Activated B cell treated with CpG ODN at 0.5 μM for 24 hours (primary cell): ENCODE measurements around the gene SLC25A12. TPM values are rescaled to one million over a fixed set of nuclear protein-coding genes. Genes with fewer than 3 reads are reported as not detected.

Experiments
- ATAC-seq: fragments of 200-7000 bp; cut with Tn5 transposase; one replicate; pipeline ENCODE4 v1.10.0; 2021; ENCODE audit warnings: low read depth, mild to moderate bottlenecking, moderate library complexity
- CTCF ChIA-PET: fragments of 350-600 bp; sonication (Branson Sonifier 250); formaldehyde crosslinking; loops from one replicate; lab custom pipeline; 2021; ENCODE audit warnings: antibody characterized with exemption; lab: Charles Lee
- POLR2A ChIA-PET: fragments of 350-600 bp; sonication (Branson Sonifier 250); formaldehyde crosslinking; loops from one replicate; lab custom pipeline; 2021; ENCODE audit warnings: antibody characterized with exemption; lab: Charles Lee
- DNase-seq: peaks from one replicate; pipeline ENCODE4 v3.0.0; 2022
- H3K27ac Mint-ChIP-seq: one replicate; pipeline ENCODE4 v1.8.0; 2020; ENCODE audit warnings: mixed read lengths
- H3K27me3 Mint-ChIP-seq: one replicate; pipeline ENCODE4 v1.8.0; 2021; ENCODE audit warnings: mixed read lengths
- H3K36me3 Mint-ChIP-seq: one replicate; pipeline ENCODE4 v1.8.0; 2021; ENCODE audit warnings: low read depth, mixed read lengths
- H3K4me1 Mint-ChIP-seq: one replicate; pipeline ENCODE4 v1.8.0; 2021; ENCODE audit warnings: mixed read lengths
- H3K4me3 Mint-ChIP-seq: one replicate; pipeline ENCODE4 v1.8.0; 2020; ENCODE audit warnings: mild to moderate bottlenecking, mixed read lengths
- H3K9me3 Mint-ChIP-seq: one replicate; pipeline ENCODE4 v1.8.0; 2020; ENCODE audit warnings: mixed read lengths
- intact Hi-C: fragments of 100-400 bp; cut with micrococcal nuclease; formaldehyde crosslinking; loops from one replicate; pipeline ENCODE4 v1.15.1; 2024
- total RNA-seq: library from RNA; stranded (reverse); gene quantifications from 2 replicates; pipeline ENCODE4 v1.2.3, GENCODE V29; 2022
- TF ChIP-seq, protein P1 (sequence below): fragments of 200-600 bp; IDR thresholded peaks from one replicate; pipeline ENCODE4 v1.8.0; 2022; ENCODE audit warnings: antibody characterized with exemption, mild to moderate bottlenecking

SLC25A12 gene
- total RNA-seq, 1 donor from 2014 or later: 22.2 TPM

DNA sequence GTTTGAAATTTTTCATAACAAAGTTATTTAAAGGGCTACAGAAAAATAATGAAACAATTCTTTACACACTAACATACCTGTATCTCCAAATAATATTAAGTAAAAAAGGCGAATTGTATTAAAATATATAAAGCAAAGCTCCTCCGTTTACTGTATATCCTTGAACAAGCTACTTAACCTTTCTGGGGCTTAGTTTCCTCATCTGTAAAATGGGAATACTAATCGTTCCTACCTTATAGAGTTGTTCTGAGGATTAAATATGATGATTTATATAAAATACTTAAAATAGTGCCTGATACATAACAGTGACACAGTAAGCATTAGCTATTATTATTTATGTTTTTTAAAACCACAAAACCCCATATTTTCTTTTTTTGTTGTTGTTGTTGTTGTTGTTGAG is 13.3 kb downstream of the SLC25A12 start:
- H3K4me3 Mint-ChIP-seq: no peak overlapping the region
- no peak for ATAC-seq
- intact Hi-C loops: no loop called here
- DNase-seq: no peak
- ChIA-PET POLR2A (no interaction called here), CTCF (interaction anchor here (0.5 kb wide), 1 partner anchor 256 kb away, joined by 3 read pairs; no protein-coding TSS in a partner anchor)
- H3K27me3 Mint-ChIP-seq: no peaks in the 10 kb centered on the region
- peaks cover 8% of the 10 kb centered on the region for H3K36me3 Mint-ChIP-seq
- H3K9me3 Mint-ChIP-seq: no peaks in the 10 kb centered on the region
- H3K4me1 Mint-ChIP-seq: peaks cover 12% of the 10 kb centered on the region
- TF ChIP-seq, protein P1, sequence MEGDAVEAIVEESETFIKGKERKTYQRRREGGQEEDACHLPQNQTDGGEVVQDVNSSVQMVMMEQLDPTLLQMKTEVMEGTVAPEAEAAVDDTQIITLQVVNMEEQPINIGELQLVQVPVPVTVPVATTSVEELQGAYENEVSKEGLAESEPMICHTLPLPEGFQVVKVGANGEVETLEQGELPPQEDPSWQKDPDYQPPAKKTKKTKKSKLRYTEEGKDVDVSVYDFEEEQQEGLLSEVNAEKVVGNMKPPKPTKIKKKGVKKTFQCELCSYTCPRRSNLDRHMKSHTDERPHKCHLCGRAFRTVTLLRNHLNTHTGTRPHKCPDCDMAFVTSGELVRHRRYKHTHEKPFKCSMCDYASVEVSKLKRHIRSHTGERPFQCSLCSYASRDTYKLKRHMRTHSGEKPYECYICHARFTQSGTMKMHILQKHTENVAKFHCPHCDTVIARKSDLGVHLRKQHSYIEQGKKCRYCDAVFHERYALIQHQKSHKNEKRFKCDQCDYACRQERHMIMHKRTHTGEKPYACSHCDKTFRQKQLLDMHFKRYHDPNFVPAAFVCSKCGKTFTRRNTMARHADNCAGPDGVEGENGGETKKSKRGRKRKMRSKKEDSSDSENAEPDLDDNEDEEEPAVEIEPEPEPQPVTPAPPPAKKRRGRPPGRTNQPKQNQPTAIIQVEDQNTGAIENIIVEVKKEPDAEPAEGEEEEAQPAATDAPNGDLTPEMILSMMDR: no peak
- H3K27ac Mint-ChIP-seq: no peak overlapping the region

DNA sequence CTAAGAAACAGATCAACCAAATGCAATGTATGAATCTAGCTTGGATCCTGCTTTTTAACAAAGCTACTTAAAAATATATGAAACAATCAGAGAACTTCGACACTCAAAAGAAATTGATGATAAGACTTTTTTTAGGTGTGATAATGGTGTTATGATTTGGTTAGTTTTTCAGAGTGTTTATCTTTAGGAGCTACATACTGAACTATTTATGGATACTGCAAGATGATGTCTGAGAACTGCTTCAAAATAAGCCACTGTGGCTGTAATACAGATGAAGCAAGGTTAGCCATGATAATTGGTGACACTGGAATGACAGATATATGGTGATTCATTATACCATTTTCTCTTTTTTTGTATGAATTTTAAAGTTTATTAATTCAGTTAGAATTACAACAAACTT is 14.2 kb downstream of the SLC25A12 start:
- Mint-ChIP-seq H3K4me3 (no peak overlapping the region), H3K9me3 (peaks cover 5% of the 10 kb centered on the region), H3K27ac (no peak overlapping the region), H3K4me1 (peaks cover 12% of the 10 kb centered on the region), H3K36me3 (peaks cover 14% of the 10 kb centered on the region), H3K27me3 (no peaks in the 10 kb centered on the region)
- intact Hi-C loops: no loop called here
- ChIA-PET CTCF (no interaction called here), POLR2A (no interaction called here)
- TF ChIP-seq, protein P1: no peak
- no peak for ATAC-seq
- DNase-seq: no peak

- TF ChIP-seq, protein P1: no peak
- H3K4me1 Mint-ChIP-seq: peaks cover 11% of the 10 kb centered on the region
- peaks cover 20% of the 10 kb centered on the region for H3K36me3 Mint-ChIP-seq
- no peak for ATAC-seq
- intact Hi-C loops: no loop called here
- H3K27ac Mint-ChIP-seq: no peak overlapping the region
- no peak for DNase-seq
- CTCF ChIA-PET: no interaction called here
- no peak overlapping the region for H3K4me3 Mint-ChIP-seq
- POLR2A ChIA-PET: no interaction called here
- H3K27me3 Mint-ChIP-seq: no peaks in the 10 kb centered on the region
- H3K9me3 Mint-ChIP-seq: peaks cover 9% of the 10 kb centered on the region
Measured at GRCh38 chr2:171878481-171878993, 15.5 kb downstream of the SLC25A12 start.

DNA sequence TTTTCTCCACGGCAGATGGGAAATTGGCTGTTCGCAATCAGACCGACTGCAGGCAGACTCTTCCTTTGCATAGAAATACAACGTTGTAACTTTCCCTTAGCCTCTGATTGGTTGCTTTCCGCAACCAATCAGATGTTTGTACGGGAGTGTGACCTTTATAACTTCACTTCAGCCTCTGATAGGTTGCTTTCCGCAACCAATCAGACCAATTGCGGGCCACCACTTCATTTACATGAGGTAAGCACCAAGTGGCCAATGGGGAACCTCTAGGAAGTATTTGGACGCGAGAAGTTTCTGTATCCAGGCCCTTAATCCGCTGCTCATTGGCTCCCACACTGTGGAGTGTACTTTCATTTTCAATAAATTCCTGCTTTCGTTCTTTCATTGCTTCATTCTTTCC is 19.1 kb downstream of the SLC25A12 start:
- Mint-ChIP-seq H3K4me3 (no peak overlapping the region), H3K27me3 (no peaks in the 10 kb centered on the region), H3K4me1 (peaks cover 5% of the 10 kb centered on the region), H3K27ac (no peak overlapping the region), H3K36me3 (peaks cover 34% of the 10 kb centered on the region), H3K9me3 (peaks cover 9% of the 10 kb centered on the region)
- TF ChIP-seq, protein P1: no peak
- ChIA-PET CTCF (no interaction called here), POLR2A (no interaction called here)
- intact Hi-C loops: no loop called here
- DNase-seq (no peak), ATAC-seq (no peak)

DNA sequence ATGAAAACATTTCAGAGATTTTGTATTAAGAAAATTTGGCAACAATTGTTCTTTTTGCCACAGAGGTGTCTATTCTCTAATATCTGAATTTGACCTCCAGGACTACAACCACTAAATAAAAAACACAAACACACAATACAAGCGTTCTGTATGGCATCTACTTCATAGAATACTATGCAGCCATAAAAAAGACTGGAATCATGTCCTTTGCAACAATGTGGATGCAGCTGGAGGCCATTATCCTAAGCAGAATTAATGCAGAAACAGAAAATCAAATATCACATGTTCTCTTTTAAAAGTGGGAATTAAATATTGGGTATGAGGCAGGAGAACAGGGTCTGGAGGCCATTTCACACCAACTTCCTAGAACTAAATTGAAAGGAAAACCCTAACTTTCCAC is 19.5 kb downstream of the SLC25A12 start:
- Mint-ChIP-seq H3K4me3 (no peak overlapping the region), H3K27me3 (no peaks in the 10 kb centered on the region), H3K36me3 (peaks cover 34% of the 10 kb centered on the region), H3K9me3 (peaks cover 9% of the 10 kb centered on the region), H3K27ac (no peak overlapping the region), H3K4me1 (peaks cover 5% of the 10 kb centered on the region)
- TF ChIP-seq, protein P1: no peak
- CTCF ChIA-PET: no interaction called here
- DNase-seq: no peak
- POLR2A ChIA-PET: no interaction called here
- intact Hi-C loops: no loop called here
- no peak for ATAC-seq
